ENCODE data around the gene STK4. TPM values are rescaled to one million over a fixed set of nuclear protein-coding genes. Genes with fewer than 3 reads are reported as not detected.

Gene STK4
- total and polyA plus RNA-seq, 7 donors: 2.4 to 8.6 (median 5.6) TPM

GRCh38 chr20:45115829-45116228 lies 149.5 kb downstream of the STK4 start:
- Histone ChIP-seq H3K9me3 (no peaks in the 10 kb centered on the region), H3K4me1 (no peaks in the 10 kb centered on the region), H3K36me3 (ENCODE audit: insufficient read depth in 1 of 2, low read depth in 1 of 2) (no peaks in the 10 kb centered on the region), H3K4me3 (no peak overlapping the region), H3K27me3 (ENCODE audit: insufficient read depth in 3 of 3, low read length in 2 of 3) (peaks cover 0 to 27% (median 0%) of the 10 kb centered on the region in 3 donors), H3K27ac (no peak overlapping the region)
- TF ChIP-seq, protein P1, sequence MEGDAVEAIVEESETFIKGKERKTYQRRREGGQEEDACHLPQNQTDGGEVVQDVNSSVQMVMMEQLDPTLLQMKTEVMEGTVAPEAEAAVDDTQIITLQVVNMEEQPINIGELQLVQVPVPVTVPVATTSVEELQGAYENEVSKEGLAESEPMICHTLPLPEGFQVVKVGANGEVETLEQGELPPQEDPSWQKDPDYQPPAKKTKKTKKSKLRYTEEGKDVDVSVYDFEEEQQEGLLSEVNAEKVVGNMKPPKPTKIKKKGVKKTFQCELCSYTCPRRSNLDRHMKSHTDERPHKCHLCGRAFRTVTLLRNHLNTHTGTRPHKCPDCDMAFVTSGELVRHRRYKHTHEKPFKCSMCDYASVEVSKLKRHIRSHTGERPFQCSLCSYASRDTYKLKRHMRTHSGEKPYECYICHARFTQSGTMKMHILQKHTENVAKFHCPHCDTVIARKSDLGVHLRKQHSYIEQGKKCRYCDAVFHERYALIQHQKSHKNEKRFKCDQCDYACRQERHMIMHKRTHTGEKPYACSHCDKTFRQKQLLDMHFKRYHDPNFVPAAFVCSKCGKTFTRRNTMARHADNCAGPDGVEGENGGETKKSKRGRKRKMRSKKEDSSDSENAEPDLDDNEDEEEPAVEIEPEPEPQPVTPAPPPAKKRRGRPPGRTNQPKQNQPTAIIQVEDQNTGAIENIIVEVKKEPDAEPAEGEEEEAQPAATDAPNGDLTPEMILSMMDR (IDR thresholded peaks at IDR 0.05): no peak
- WGBS, 3 donors: 67 to 77% (median 72%) methylated on average over 4 of the region's 4 CpGs
- ATAC-seq: no peak
- intact Hi-C loops (cut with DNase I): no loop called here
- DNase-seq: no peak

GRCh38 chr20:45117581-45117980 lies 151.3 kb downstream of the STK4 start:
- no peak for DNase-seq
- Histone ChIP-seq H3K36me3 (ENCODE audit: insufficient read depth in 1 of 2, low read depth in 1 of 2) (no peaks in the 10 kb centered on the region), H3K4me1 (no peaks in the 10 kb centered on the region), H3K27ac (no peak overlapping the region), H3K27me3 (ENCODE audit: insufficient read depth in 3 of 3, low read length in 2 of 3) (peaks cover 0 to 21% (median 0%) of the 10 kb centered on the region in 3 donors), H3K4me3 (no peak overlapping the region), H3K9me3 (no peaks in the 10 kb centered on the region)
- TF ChIP-seq, protein P1 (IDR thresholded peaks at IDR 0.05): no peak
- intact Hi-C loops (cut with DNase I): no loop called here
- 67 to 73% (median 72%) methylated on average over 4 of the region's 4 CpGs for whole genome bisulfite sequencing, 3 donors
- no peak for ATAC-seq

- DNase-seq: no peak
- 87 to 96% (median 89%) methylated on average over 2 of the region's 2 CpGs for WGBS, 3 donors
- no peaks in the 10 kb centered on the region for H3K9me3 ChIP-seq
- ATAC-seq: no peak
- intact Hi-C loops (cut with DNase I): no loop called here
- H3K36me3 ChIP-seq (ENCODE audit: insufficient read depth in 1 of 2, low read depth in 1 of 2): no peaks in the 10 kb centered on the region
- H3K4me1 ChIP-seq: no peaks in the 10 kb centered on the region
- TF ChIP-seq, protein P1 (IDR thresholded peaks at IDR 0.05): no peak
- H3K4me3 ChIP-seq: no peak overlapping the region
- peaks cover 0 to 25% (median 0%) of the 10 kb centered on the region in 3 donors for H3K27me3 ChIP-seq (ENCODE audit: insufficient read depth in 3 of 3, low read length in 2 of 3)
- H3K27ac ChIP-seq: no peak overlapping the region
Observed at GRCh38 chr20:45118028-45118427, 151.7 kb downstream of the STK4 start.

DNA sequence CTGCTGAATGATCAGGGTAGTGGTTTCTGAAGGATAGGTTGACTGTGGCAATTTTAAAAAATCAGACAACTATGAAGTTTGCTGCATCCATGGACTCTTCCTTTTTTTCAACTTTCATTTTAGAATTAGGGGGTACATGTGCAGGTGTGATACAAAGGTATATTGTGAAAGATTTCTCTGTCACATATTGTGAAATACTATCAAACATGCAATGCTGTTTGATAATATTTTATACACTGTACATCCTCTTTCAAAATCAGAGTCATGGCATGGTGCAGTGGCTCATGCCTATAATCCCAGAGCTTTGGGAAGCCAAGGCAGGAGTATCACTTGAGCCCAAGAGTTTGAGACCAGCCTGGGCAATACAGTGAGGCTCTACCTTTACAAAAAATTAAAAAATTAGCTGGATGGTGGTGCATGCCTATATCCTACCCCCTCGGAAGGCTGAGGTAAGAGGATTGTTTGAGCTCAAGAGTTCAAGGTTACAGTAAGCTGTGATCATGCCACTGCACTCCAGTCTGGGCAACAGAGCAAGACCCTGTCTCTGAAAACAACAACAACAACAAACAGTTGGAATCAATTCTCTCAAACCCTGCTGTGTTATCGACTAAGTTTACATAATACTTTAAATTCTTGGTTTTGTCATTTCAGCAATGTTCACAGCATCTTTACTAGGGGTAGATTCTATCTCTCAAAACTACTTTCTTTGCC lies 153.4 kb downstream of the STK4 start:
- 73 to 83% (median 81%) methylated on average over 2 of the region's 2 CpGs for WGBS, 3 donors
- Histone ChIP-seq H3K27ac (no peak overlapping the region), H3K9me3 (no peaks in the 10 kb centered on the region), H3K36me3 (ENCODE audit: insufficient read depth in 1 of 2, low read depth in 1 of 2) (no peaks in the 10 kb centered on the region), H3K27me3 (ENCODE audit: insufficient read depth in 3 of 3, low read length in 2 of 3) (peaks cover 0 to 25% (median 0%) of the 10 kb centered on the region in 3 donors), H3K4me3 (no peak overlapping the region), H3K4me1 (no peaks in the 10 kb centered on the region)
- intact Hi-C loops (cut with DNase I): no loop called here
- no peak for ATAC-seq
- TF ChIP-seq, protein P1 (IDR thresholded peaks at IDR 0.05): no peak
- DNase-seq: no peak

- H3K27me3 ChIP-seq (ENCODE audit: insufficient read depth in 3 of 3, low read length in 2 of 3): peaks cover 0 to 27% (median 0%) of the 10 kb centered on the region in 3 donors
- no peaks in the 10 kb centered on the region for H3K9me3 ChIP-seq
- H3K4me1 ChIP-seq: no peaks in the 10 kb centered on the region
- WGBS, 3 donors: 89 to 92% (median 89%) methylated on average over 2 of the region's 2 CpGs
- DNase-seq (no peak), ATAC-seq (no peak)
- intact Hi-C loops (cut with DNase I): no loop called here
- H3K27ac ChIP-seq: no peak overlapping the region
- TF ChIP-seq, protein P1 (IDR thresholded peaks at IDR 0.05): no peak
- no peak overlapping the region for H3K4me3 ChIP-seq
- H3K36me3 ChIP-seq (ENCODE audit: insufficient read depth in 1 of 2, low read depth in 1 of 2): no peaks in the 10 kb centered on the region
Observed at GRCh38 chr20:45121388-45121787, 155.1 kb downstream of the STK4 start.
